Activated T-helper 2 cell treated with anti-CD3 and anti-CD28 coated beads, Interferon-gamma antibody, Interleukin-2, Interleukin-4, amounts not matched to agents 10 μg/mL and 5 μg/mL and 100 μg/mL, durations not matched to agents 14 hours and 24 hours and 36 hours (primary cell): ENCODE results near the gene HTRA1. TPM values are rescaled to one million over a fixed set of nuclear protein-coding genes. Genes with fewer than 3 reads are reported as not detected.

Source experiments
- DNase-seq: peaks from one replicate; pipeline ENCODE4 v3.0.0; 2021; ENCODE audit warnings: low spot score
- H3K27ac Mint-ChIP-seq: one replicate; pipeline ENCODE4 v1.8.0; 2021; ENCODE audit warnings: mixed read lengths
- H3K27me3 Mint-ChIP-seq: one replicate; pipeline ENCODE4 v1.8.0; 2021; ENCODE audit warnings: low read depth, mixed read lengths
- H3K36me3 Mint-ChIP-seq: one replicate; pipeline ENCODE4 v1.8.0; 2021; ENCODE audit warnings: low read depth, mixed read lengths
- H3K4me1 Mint-ChIP-seq: one replicate; pipeline ENCODE4 v1.8.0; 2021; ENCODE audit warnings: low read depth, mixed read lengths
- H3K4me3 Mint-ChIP-seq: one replicate; pipeline ENCODE4 v1.8.0; 2021; ENCODE audit warnings: low read depth, mild to moderate bottlenecking, moderate library complexity, mixed read lengths
- H3K9me3 Mint-ChIP-seq: one replicate; pipeline ENCODE4 v1.8.0; 2021; ENCODE audit warnings: mixed read lengths
- intact Hi-C: fragments of 100-400 bp; cut with micrococcal nuclease; formaldehyde crosslinking; loops from one replicate; pipeline ENCODE4 v1.15.1; 2023
- total RNA-seq: library from RNA; stranded (reverse); gene quantifications from 2 replicates; pipeline ENCODE4 v1.2.3, GENCODE V29; 2022

HTRA1 gene
- total RNA-seq, 1 donor from 2014 or later, result not detected

DNA sequence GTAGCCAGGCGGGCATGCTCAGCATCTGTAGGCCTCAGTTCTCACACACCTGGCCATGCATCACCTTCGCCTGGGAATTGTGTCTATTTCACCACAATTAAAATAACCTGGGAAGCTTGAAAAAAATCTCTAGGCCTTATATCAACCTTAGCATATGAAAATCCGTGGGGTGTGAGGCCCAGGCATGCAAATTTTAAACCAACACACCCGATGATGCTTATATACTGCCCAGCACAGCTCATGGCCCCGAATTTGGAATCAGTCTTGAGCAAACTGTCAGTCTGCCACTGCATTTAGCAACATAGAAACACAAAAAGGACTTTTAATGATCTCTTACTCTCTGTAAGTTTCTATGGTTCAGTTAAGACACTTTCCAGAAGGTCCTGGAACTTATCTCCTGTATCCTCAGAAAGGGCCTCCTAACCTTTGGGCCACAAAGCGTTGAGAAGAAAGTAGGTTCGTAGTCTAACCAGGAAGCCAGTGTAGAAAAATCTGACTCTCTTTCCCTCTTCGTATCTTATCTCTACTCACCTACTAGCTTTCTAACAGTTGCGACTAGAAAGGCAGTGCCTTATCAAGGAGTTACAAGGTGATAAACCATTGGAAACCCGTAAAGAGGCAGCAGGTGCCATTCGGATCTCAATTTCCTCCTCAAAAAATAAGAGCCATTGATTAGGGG is 87.2 kb downstream of the HTRA1 start:
- intact Hi-C loops, result no loop called here
- Mint-ChIP-seq H3K4me3 (no peak overlapping the region), H3K27ac (no peak overlapping the region), H3K27me3 (peaks cover 5% of the 10 kb centered on the region), H3K36me3 (no peaks in the 10 kb centered on the region), H3K9me3 (no peaks in the 10 kb centered on the region), H3K4me1 (peaks cover 3% of the 10 kb centered on the region)
- DNase-seq, result no peak

GRCh38 chr10:122549636-122550035 is 88.3 kb downstream of the HTRA1 start:
- peaks cover 3% of the 10 kb centered on the region for H3K27me3 Mint-ChIP-seq
- no peak overlapping the region for H3K27ac Mint-ChIP-seq
- intact Hi-C loops, result no loop called here
- no peak for DNase-seq
- H3K4me1 Mint-ChIP-seq, result peaks cover 3% of the 10 kb centered on the region
- no peaks in the 10 kb centered on the region for H3K9me3 Mint-ChIP-seq
- H3K36me3 Mint-ChIP-seq, result no peaks in the 10 kb centered on the region
- H3K4me3 Mint-ChIP-seq, result no peak overlapping the region

- H3K27ac Mint-ChIP-seq, result no peak overlapping the region
- no peaks in the 10 kb centered on the region for H3K36me3 Mint-ChIP-seq
- peaks cover 3% of the 10 kb centered on the region for H3K4me1 Mint-ChIP-seq
- intact Hi-C loops, result no loop called here
- peaks cover 3% of the 10 kb centered on the region for H3K27me3 Mint-ChIP-seq
- no peak for DNase-seq
- H3K4me3 Mint-ChIP-seq, result no peak overlapping the region
- H3K9me3 Mint-ChIP-seq, result no peaks in the 10 kb centered on the region
These were observed 89.1 kb downstream of the HTRA1 start for GRCh38 chr10:122550427-122550826.

DNA sequence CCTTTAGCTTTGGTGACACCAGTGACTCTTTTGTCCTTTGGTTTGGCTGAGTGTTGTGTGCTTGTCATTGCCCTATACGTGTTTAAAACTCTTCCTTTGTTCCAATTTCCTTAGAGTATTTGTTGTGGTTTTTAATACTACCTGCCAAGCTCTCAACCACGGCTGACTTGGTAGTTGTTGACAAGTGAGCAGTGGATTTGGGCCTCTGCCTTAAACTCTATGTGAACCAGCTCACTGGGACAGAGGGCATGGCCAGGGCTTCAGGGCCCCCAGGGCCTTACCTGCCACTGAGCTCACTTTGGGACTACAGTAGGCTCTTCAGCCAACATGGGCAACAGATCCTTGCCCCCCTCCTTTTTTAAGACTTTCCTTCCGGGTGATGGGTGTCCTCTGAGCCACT is 89.6 kb downstream of the HTRA1 start:
- H3K4me3 Mint-ChIP-seq, result no peak overlapping the region
- DNase-seq, result no peak
- peaks cover 3% of the 10 kb centered on the region for H3K27me3 Mint-ChIP-seq
- peaks cover 3% of the 10 kb centered on the region for H3K4me1 Mint-ChIP-seq
- intact Hi-C loops, result no loop called here
- H3K9me3 Mint-ChIP-seq, result no peaks in the 10 kb centered on the region
- H3K36me3 Mint-ChIP-seq, result no peaks in the 10 kb centered on the region
- H3K27ac Mint-ChIP-seq, result no peak overlapping the region

- H3K4me3 Mint-ChIP-seq, result no peak overlapping the region
- intact Hi-C loops, result no loop called here
These were observed 90.1 kb downstream of the HTRA1 start for GRCh38 chr10:122551450-122551849.

GRCh38 chr10:122553341-122553740 is 92.0 kb downstream of the HTRA1 start:
- Mint-ChIP-seq H3K4me3 (no peak overlapping the region), H3K4me1 (peaks cover 6% of the 10 kb centered on the region), H3K9me3 (no peaks in the 10 kb centered on the region), H3K36me3 (no peaks in the 10 kb centered on the region), H3K27me3 (peaks cover 2% of the 10 kb centered on the region), H3K27ac (no peak overlapping the region)
- intact Hi-C loops, result no loop called here
- no peak for DNase-seq

More at GRCh38 chr10:122551450-122551849, 90.1 kb downstream of the HTRA1 start:
- peaks cover 3% of the 10 kb centered on the region for H3K27me3 Mint-ChIP-seq
- H3K36me3 Mint-ChIP-seq, result no peaks in the 10 kb centered on the region
- DNase-seq, result no peak
- no peak overlapping the region for H3K27ac Mint-ChIP-seq
- peaks cover 3% of the 10 kb centered on the region for H3K4me1 Mint-ChIP-seq
- H3K9me3 Mint-ChIP-seq, result no peaks in the 10 kb centered on the region

- Mint-ChIP-seq H3K4me3 (no peak overlapping the region), H3K4me1 (peaks cover 16% of the 10 kb centered on the region), H3K27ac (no peak overlapping the region), H3K36me3 (no peaks in the 10 kb centered on the region), H3K9me3 (no peaks in the 10 kb centered on the region), H3K27me3 (peaks cover 6% of the 10 kb centered on the region)
- DNase-seq, result no peak
- intact Hi-C loops, result no loop called here
These were observed 93.0 kb downstream of the HTRA1 start for GRCh38 chr10:122554131-122555036.

- Mint-ChIP-seq H3K27me3 (peaks cover 13% of the 10 kb centered on the region), H3K36me3 (no peaks in the 10 kb centered on the region), H3K9me3 (no peaks in the 10 kb centered on the region), H3K4me3 (no peak overlapping the region), H3K27ac (no peak overlapping the region), H3K4me1 (peaks cover 16% of the 10 kb centered on the region)
- intact Hi-C loops, result no loop called here
- no peak for DNase-seq
These were observed 94.1 kb downstream of the HTRA1 start for GRCh38 chr10:122555442-122555841.

- Mint-ChIP-seq H3K36me3 (no peaks in the 10 kb centered on the region), H3K9me3 (no peaks in the 10 kb centered on the region), H3K4me3 (no peak overlapping the region), H3K27ac (no peak overlapping the region), H3K4me1 (peaks cover 13% of the 10 kb centered on the region), H3K27me3 (peaks cover 27% of the 10 kb centered on the region)
- DNase-seq, result no peak
- intact Hi-C loops, result no loop called here
These were observed 96.2 kb downstream of the HTRA1 start for GRCh38 chr10:122557516-122557915.

DNA sequence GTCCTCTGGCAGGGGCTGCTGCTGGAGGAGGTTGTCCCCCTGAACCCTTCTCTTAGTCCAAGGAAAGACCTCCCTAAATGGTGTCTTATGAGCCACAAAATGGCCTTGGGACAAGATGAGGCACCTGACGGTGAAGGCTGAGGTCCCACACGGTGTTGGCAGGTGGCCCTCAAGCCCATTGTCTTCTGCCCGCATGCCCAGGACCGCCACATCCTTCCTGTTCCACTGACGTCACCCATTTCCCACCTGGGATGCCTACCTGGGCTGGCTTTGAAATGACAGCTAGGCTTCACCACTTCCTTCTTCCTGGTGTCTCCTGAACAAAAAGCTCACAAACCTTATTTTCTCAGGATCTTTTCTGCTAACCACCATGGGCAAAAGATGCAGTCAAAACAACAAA is 97.1 kb downstream of the HTRA1 start:
- no peaks in the 10 kb centered on the region for H3K9me3 Mint-ChIP-seq
- no peak for DNase-seq
- H3K4me3 Mint-ChIP-seq, result no peak overlapping the region
- H3K27ac Mint-ChIP-seq, result no peak overlapping the region
- H3K27me3 Mint-ChIP-seq, result peaks cover 27% of the 10 kb centered on the region
- intact Hi-C loops, result no loop called here
- peaks cover 13% of the 10 kb centered on the region for H3K4me1 Mint-ChIP-seq
- no peaks in the 10 kb centered on the region for H3K36me3 Mint-ChIP-seq

DNA sequence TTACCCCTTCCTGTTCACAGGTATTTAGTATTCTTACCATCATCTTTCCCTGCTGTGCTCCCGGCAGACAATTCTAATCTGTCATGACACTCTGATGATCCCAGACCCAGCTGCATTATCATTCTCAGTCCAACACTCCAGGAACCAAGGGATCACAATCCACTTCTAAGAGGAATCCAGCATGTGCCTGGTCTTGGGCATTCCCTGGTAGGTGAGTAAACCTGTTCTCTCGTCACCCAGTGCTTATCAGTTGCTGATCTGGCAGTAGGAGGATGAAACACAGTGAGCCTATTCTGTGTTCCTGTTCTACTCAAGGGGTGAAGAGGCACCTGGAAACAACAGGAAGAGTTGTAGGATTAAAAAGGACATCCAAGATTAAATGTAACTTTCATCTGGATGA is 97.9 kb downstream of the HTRA1 start:
- DNase-seq, result no peak
- Mint-ChIP-seq H3K27ac (no peak overlapping the region), H3K9me3 (no peaks in the 10 kb centered on the region), H3K27me3 (peaks cover 27% of the 10 kb centered on the region), H3K36me3 (no peaks in the 10 kb centered on the region), H3K4me1 (peaks cover 13% of the 10 kb centered on the region), H3K4me3 (no peak overlapping the region)
- intact Hi-C loops, result no loop called here

- no peak within 1 kb of the TSS for H3K4me3 Mint-ChIP-seq
- H3K9me3 Mint-ChIP-seq, result no peaks in the 10 kb centered on the region
- no peak within 1 kb of the TSS for H3K27ac Mint-ChIP-seq
- intact Hi-C loops, result no loop called here
- no peak for DNase-seq
- peaks cover 13% of the 10 kb centered on the region for H3K4me1 Mint-ChIP-seq
- no peaks in the 10 kb centered on the region for H3K36me3 Mint-ChIP-seq
- peaks cover 33% of the 10 kb centered on the region for H3K27me3 Mint-ChIP-seq
These were observed 99.0 kb downstream of the HTRA1 start, which contains the start of gene DMBT1 for GRCh38 chr10:122560279-122560804. TSS of gene DMBT1 (plus strand) at chr10:122560754. CDS start at chr10:122560771, 17 bp downstream.

DNA sequence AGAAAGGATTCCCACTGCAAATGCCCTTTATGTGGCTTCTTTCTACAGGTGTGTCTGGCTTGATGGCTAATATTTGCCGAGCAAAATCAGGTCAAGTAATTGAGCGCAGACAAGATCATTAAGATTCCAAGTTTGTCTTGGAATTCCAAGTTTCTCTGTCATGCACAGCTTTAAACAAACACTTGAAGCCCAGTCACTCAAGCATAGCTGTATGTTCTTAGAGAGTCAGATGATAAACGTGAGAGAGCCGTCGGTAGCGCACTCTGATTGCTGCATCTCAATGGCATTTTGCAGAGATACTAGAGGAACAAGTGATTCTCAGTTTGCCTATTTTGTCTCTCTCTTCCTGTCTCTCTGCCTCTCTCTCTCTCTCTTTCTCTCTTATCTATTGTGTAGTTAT is 99.9 kb downstream of the HTRA1 start:
- no peaks in the 10 kb centered on the region for H3K9me3 Mint-ChIP-seq
- H3K36me3 Mint-ChIP-seq, result no peaks in the 10 kb centered on the region
- no peak overlapping the region for H3K27ac Mint-ChIP-seq
- no peak for DNase-seq
- intact Hi-C loops, result no loop called here
- H3K27me3 Mint-ChIP-seq, result peaks cover 35% of the 10 kb centered on the region
- H3K4me3 Mint-ChIP-seq, result no peak overlapping the region
- peaks cover 15% of the 10 kb centered on the region for H3K4me1 Mint-ChIP-seq
